Neutrophil (primary cell): ENCODE results near the gene KLK1.

Source experiments
- H3K27ac ChIP-seq: fragments of 200-600 bp; sonication (generic); 2 replicates; pipeline ENCODE4 v1.5.1; 2016; ENCODE audit warnings: mild to moderate bottlenecking, moderate library complexity
- H3K27me3 ChIP-seq: fragments of 200-600 bp; sonication (generic); 2 replicates; pipeline ENCODE4 v1.6.0; 2016; ENCODE audit warnings: mild to moderate bottlenecking
- H3K36me3 ChIP-seq: fragments of 200-600 bp; sonication (generic); 2 replicates; pipeline ENCODE4 v1.5.1; 2017
- H3K4me1 ChIP-seq, 2 experiments: fragments of 200-600 bp in 1 of 2; sonication (generic) in 1 of 2; 1 replicate in 1 of 2; 2 replicates in 1 of 2; pipeline versions ENCODE4 v1.5.1 to v1.6.1; 2013 to 2016; ENCODE audit warnings: low read depth in 1 of 2, low read length in 1 of 2, mild to moderate bottlenecking in 1 of 2, moderate library complexity in 1 of 2; ENCODE audit not compliant: control insufficient read depth in 1 of 2, insufficient read depth in 1 of 2
- H3K4me3 ChIP-seq, 2 experiments: fragments of 200-600 bp in 1 of 2; sonication (generic) in 1 of 2; 1 replicate in 1 of 2; 2 replicates in 1 of 2; pipeline ENCODE4 v1.5.1; 2013 to 2016; ENCODE audit warnings: low read depth in 1 of 2, low read length in 1 of 2, mild to moderate bottlenecking in 1 of 2, moderate library complexity in 1 of 2
- H3K9me3 ChIP-seq: fragments of 200-600 bp; sonication (generic); 2 replicates; pipeline ENCODE4 v1.5.1; 2016
- CTCF ChIP-seq: fragments of 200-600 bp; sonication (generic); IDR thresholded peaks from 2 replicates; pipeline ENCODE4 v1.5.1; 2016; ENCODE audit warnings: antibody characterized with exemption

Gene KLK1

GRCh38 chr19:50861010-50861409 lies 37.4 kb upstream of the KLK1 start:
- Histone ChIP-seq H3K27me3 (peaks cover 52% of the 10 kb centered on the region), H3K27ac (no peak overlapping the region), H3K4me3 (no peak overlapping the region), H3K9me3 (no peaks in the 10 kb centered on the region), H3K4me1 (no peaks in the 10 kb centered on the region), H3K36me3 (no peaks in the 10 kb centered on the region)
- no peak for TF ChIP-seq CTCF

GRCh38 chr19:50859849-50860248 lies 36.3 kb upstream of the KLK1 start:
- no peaks in the 10 kb centered on the region for H3K36me3 ChIP-seq
- H3K4me1 ChIP-seq = no peaks in the 10 kb centered on the region
- H3K27ac ChIP-seq = no peak overlapping the region
- no peak overlapping the region for H3K4me3 ChIP-seq
- no peaks in the 10 kb centered on the region for H3K9me3 ChIP-seq
- H3K27me3 ChIP-seq = peaks cover 53% of the 10 kb centered on the region
- TF ChIP-seq CTCF = no peak

- Histone ChIP-seq H3K27ac (no peak overlapping the region), H3K27me3 (peaks cover 52% of the 10 kb centered on the region)
- no peak for TF ChIP-seq CTCF
Observed at GRCh38 chr19:50858886-50859285, 35.3 kb upstream of the KLK1 start.

GRCh38 chr19:50857366-50857765 lies 33.8 kb upstream of the KLK1 start:
- Histone ChIP-seq H3K27ac (no peak overlapping the region), H3K36me3 (no peaks in the 10 kb centered on the region), H3K4me3 (no peak overlapping the region), H3K27me3 (peaks cover 47% of the 10 kb centered on the region), H3K9me3 (no peaks in the 10 kb centered on the region), H3K4me1 (no peaks in the 10 kb centered on the region)
- TF ChIP-seq CTCF = no peak

More at GRCh38 chr19:50858886-50859285, 35.3 kb upstream of the KLK1 start:
- H3K4me1 ChIP-seq = no peaks in the 10 kb centered on the region
- no peaks in the 10 kb centered on the region for H3K9me3 ChIP-seq
- no peaks in the 10 kb centered on the region for H3K36me3 ChIP-seq
- no peak overlapping the region for H3K4me3 ChIP-seq

GRCh38 chr19:50854636-50855410 lies 31.2 kb upstream of the KLK1 start, which contains the start of gene KLK3:
Gene KLK3, plus strand, starts transcription at chr19:50854915. Its CDS starts 41 bp downstream, at chr19:50854956.
- Histone ChIP-seq H3K9me3 (no peaks in the 10 kb centered on the region), H3K36me3 (no peaks in the 10 kb centered on the region), H3K4me1 (no peaks in the 10 kb centered on the region), H3K4me3 (no peak within 1 kb of the TSS), H3K27ac (no peak within 1 kb of the TSS), H3K27me3 (peaks cover 53% of the 10 kb centered on the region)
- TF ChIP-seq CTCF = no peak
